Measurements from ENCODE around the gene IL6R. TPM values are rescaled to one million over a fixed set of nuclear protein-coding genes. Genes with fewer than 3 reads are reported as not detected.

Gene IL6R
- total and polyA plus RNA-seq, 2 donors from 2014 or later = 6.2 to 33.0 TPM

DNA sequence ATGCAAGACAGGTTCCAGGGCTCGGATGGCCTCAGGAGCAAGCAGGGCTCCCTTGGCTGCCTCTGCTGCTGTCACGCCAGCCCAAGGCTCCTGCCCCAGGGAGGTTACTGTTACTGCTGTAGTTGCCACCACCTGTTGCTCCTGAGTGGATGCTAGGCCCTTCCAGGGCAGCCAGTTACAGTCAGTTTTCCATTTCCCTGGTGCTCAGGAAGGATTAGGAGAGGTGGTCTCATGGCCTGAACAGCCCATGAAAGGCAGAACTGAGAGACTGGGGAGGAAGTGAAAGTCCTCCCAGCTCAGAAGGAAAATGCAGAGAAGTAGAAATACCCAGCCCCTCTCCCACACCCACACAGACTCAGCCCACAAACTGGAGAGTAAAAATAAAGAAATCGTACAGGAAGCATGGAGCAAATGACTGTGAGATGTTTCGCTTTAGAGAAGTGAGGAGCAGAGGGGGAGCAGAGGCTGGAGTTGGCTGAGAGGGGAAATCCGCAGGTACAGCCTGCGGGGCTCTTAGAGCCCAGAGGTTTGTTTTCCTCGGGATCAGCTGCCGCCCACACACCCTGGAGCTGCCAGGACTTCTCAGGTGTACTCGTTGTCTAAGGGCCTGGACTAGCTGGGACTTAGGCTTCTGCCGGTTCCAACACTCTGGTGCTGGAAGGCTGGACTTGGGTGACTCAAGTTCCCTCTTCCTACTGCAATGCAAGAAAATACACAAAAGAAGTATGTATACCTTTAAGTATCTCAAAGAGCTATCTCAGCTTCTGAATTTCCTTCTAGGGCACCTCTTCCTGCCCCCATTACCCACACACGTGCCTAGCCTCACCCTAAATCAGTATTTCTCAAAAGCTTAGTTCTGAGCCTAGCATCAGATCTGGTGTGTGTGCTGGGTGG lies 2.3 kb downstream of the IL6R start:
- DNase-seq = no peak
- peak overlapping the region; percentile 94 to 97 for H3K27ac ChIP-seq (ENCODE audit: low read depth in 2 of 2, low read length in 2 of 2)
- H3K27me3 ChIP-seq (ENCODE audit: control insufficient read depth, insufficient read depth, low read length) = peaks cover 4% of the 10 kb centered on the region
- intact Hi-C loops (cut with DNase I) = no loop called here
- no peaks in the 10 kb centered on the region for H3K9me3 ChIP-seq (ENCODE audit: control insufficient read depth in 2 of 3, insufficient read depth in 1 of 3, low read length in 3 of 3)
- TF ChIP-seq CTCF (IDR thresholded peaks at IDR 0.05; ENCODE audit: borderline replicate concordance, extremely low read depth, insufficient read depth) = no peak
- H3K9ac ChIP-seq (ENCODE audit: low read length in 3 of 3) = peak overlapping the region in 2 of 3 donors; percentile 16 to 91
- no peaks in the 10 kb centered on the region for H3K36me3 ChIP-seq (ENCODE audit: control insufficient read depth in 2 of 3, insufficient read depth in 3 of 3, low read length in 3 of 3)
- peaks cover 0 to 31% (median 12%) of the 10 kb centered on the region in 3 donors for H3K4me1 ChIP-seq (ENCODE audit: control insufficient read depth in 2 of 3, insufficient read depth in 2 of 3, low read depth in 1 of 3, low read length in 3 of 3)
- H3K4me3 ChIP-seq (ENCODE audit: low read length in 3 of 3) = peak overlapping the region in 2 of 3 donors; percentile 74 to 80
- no peak for FAIRE-seq

GRCh38 chr1:154408174-154408777 lies 3.1 kb downstream of the IL6R start:
- DNase-seq (peak in 3 of 5 donors; percentile 55 to 80 (median 65)), FAIRE-seq (no peak)
- Histone ChIP-seq H3K4me3 (ENCODE audit: low read length in 3 of 3) (peak overlapping the region in 2 of 3 donors; percentile 74 to 80), H3K27me3 (ENCODE audit: control insufficient read depth, insufficient read depth, low read length) (peaks cover 4% of the 10 kb centered on the region), H3K9me3 (ENCODE audit: control insufficient read depth in 2 of 3, insufficient read depth in 1 of 3, low read length in 3 of 3) (no peaks in the 10 kb centered on the region), H3K4me1 (ENCODE audit: control insufficient read depth in 2 of 3, insufficient read depth in 2 of 3, low read depth in 1 of 3, low read length in 3 of 3) (peaks cover 0 to 33% (median 12%) of the 10 kb centered on the region in 3 donors), H3K9ac (ENCODE audit: low read length in 3 of 3) (peak overlapping the region in 1 of 3 donors; percentile 91), H3K27ac (ENCODE audit: low read depth in 2 of 2, low read length in 2 of 2) (peak overlapping the region; percentile 94 to 97), H3K36me3 (ENCODE audit: control insufficient read depth in 2 of 3, insufficient read depth in 3 of 3, low read length in 3 of 3) (no peaks in the 10 kb centered on the region)
- no peak for TF ChIP-seq CTCF (IDR thresholded peaks at IDR 0.05; ENCODE audit: borderline replicate concordance, extremely low read depth, insufficient read depth)
- intact Hi-C loops (cut with DNase I) = no loop called here

GRCh38 chr1:154410185-154410827 lies 5.2 kb downstream of the IL6R start:
- TF ChIP-seq CTCF (IDR thresholded peaks at IDR 0.05; ENCODE audit: borderline replicate concordance, extremely low read depth, insufficient read depth) = no peak
- H3K27me3 ChIP-seq (ENCODE audit: control insufficient read depth, insufficient read depth, low read length) = no peaks in the 10 kb centered on the region
- H3K36me3 ChIP-seq (ENCODE audit: control insufficient read depth in 2 of 3, insufficient read depth in 3 of 3, low read length in 3 of 3) = no peaks in the 10 kb centered on the region
- peak overlapping the region in 1 of 2 donors; percentile 5 for H3K27ac ChIP-seq (ENCODE audit: low read depth in 2 of 2, low read length in 2 of 2)
- no peak overlapping the region for H3K9ac ChIP-seq (ENCODE audit: low read length in 3 of 3)
- FAIRE-seq = no peak
- peaks cover 0 to 30% (median 9%) of the 10 kb centered on the region in 3 donors for H3K4me1 ChIP-seq (ENCODE audit: control insufficient read depth in 2 of 3, insufficient read depth in 2 of 3, low read depth in 1 of 3, low read length in 3 of 3)
- intact Hi-C loops (cut with DNase I) = no loop called here
- DNase-seq = no peak
- H3K4me3 ChIP-seq (ENCODE audit: low read length in 3 of 3) = no peak overlapping the region
- H3K9me3 ChIP-seq (ENCODE audit: control insufficient read depth in 2 of 3, insufficient read depth in 1 of 3, low read length in 3 of 3) = no peaks in the 10 kb centered on the region
